ENCODE results near the gene CD22.

GRCh38 chr19:35303357-35303915, 25.6 kb upstream of the CD22 start:
- TF ChIP-seq CTCF (IDR thresholded peaks at IDR 0.05 in 8 of 11, conservative IDR thresholded peaks at IDR 0.05 in 3 of 11), result no peak
- TF ChIP-seq POLR2A (IDR thresholded peaks at IDR 0.05), result no peak
- no peak for TF ChIP-seq POLR2AphosphoS5 (IDR thresholded peaks at IDR 0.05)
